Neuron (in vitro differentiated cells): Measurements from ENCODE around the gene KIF2C.
"Not testable (repeated sequence)": the region's sequence is repeated elsewhere in the genome, so short reads cannot be mapped to it uniquely, and the experiment has no call there.

Experiments used
- H2AFZ ChIP-seq: one replicate; pipeline ENCODE4 v1.6.1; 2013; ENCODE audit warnings: low read depth, mild to moderate bottlenecking, inconsistent platforms, low read length, moderate library complexity
- H3K27me3 ChIP-seq: one replicate; pipeline ENCODE4 v1.6.1; 2013; ENCODE audit warnings: low read length; ENCODE audit not compliant: insufficient read depth
- H3K36me3 ChIP-seq: one replicate; pipeline ENCODE4 v1.6.1; 2013; ENCODE audit warnings: low read length; ENCODE audit not compliant: insufficient read depth
- H3K4me1 ChIP-seq: one replicate; pipeline ENCODE4 v1.6.1; 2013; ENCODE audit warnings: low read length; ENCODE audit not compliant: insufficient read depth
- H3K4me3 ChIP-seq: 2 replicates; pipeline ENCODE4 v1.5.1; 2013; ENCODE audit warnings: mild to moderate bottlenecking, low read length, moderate library complexity
- H3K9me3 ChIP-seq: one replicate; pipeline ENCODE4 v1.6.1; 2013; ENCODE audit warnings: low read length

The KIF2C gene

GRCh38 chr1:44784094-44785028 is 44.7 kb downstream of the KIF2C start:
- Histone ChIP-seq H3K36me3 (peaks cover 10% of the 10 kb centered on the region), H3K9me3 (no peaks in the 10 kb centered on the region), H2AFZ (no peak overlapping the region), H3K4me3 (no peak overlapping the region), H3K27me3 (peaks cover 10% of the 10 kb centered on the region), H3K4me1 (no peaks in the 10 kb centered on the region)

DNA sequence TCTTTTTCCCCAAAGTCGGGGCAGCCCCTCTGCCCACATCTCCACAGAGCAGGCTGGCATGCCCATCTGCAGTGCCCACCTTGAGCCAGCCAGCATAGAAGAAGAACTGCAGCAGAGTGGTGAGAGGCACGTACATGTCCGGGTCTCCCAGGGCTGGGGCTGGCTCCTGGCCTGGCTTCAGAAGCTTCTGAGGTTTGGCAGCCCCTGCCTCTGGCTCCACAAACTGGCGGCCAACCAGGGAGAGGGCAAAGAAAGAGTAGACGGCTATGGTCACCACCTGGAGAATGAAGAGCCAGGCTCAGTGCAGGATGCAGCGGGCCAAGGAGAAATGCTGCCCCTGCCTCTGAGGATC is 45.4 kb downstream of the KIF2C start:
- H3K4me1 ChIP-seq, result peaks cover 5% of the 10 kb centered on the region
- H3K27me3 ChIP-seq, result peaks cover 10% of the 10 kb centered on the region
- no peak overlapping the region for H2AFZ ChIP-seq
- H3K9me3 ChIP-seq, result no peaks in the 10 kb centered on the region
- H3K36me3 ChIP-seq, result peaks cover 5% of the 10 kb centered on the region
- no peak overlapping the region for H3K4me3 ChIP-seq

DNA sequence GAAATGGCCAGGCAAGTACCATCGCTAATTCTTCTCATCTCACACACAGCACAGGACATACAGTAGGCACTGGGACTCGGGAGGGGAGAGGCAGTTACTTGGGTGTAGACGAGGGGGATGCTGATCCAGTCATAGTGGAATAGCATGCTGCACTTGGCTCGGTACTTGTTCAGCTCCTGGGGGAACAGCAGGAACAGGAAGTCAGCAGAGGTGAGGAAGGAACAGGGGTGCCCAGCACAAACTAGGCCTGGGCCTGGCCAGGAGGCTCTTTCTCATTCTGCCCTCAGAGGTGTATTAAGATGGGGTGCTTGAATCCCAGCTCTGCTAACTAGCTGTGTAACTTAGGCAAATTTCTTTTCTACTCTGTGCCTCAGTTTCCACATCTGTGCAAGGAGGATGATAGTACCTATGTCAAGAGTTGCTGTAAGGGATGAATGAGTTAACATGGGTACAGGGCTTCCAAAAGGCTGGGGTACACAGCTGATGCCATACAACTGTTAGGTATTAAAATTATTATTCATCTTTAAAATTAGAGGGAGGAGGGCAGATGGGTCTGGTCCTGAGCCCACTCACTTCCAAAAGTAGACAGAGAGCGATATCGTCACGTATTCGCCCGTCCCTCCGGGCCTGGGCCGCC is 46.0 kb downstream of the KIF2C start:
- Histone ChIP-seq H3K36me3 (peaks cover 5% of the 10 kb centered on the region), H3K9me3 (no peaks in the 10 kb centered on the region), H3K4me3 (no peak overlapping the region), H2AFZ (no peak overlapping the region), H3K27me3 (peaks cover 10% of the 10 kb centered on the region), H3K4me1 (peaks cover 5% of the 10 kb centered on the region)

- H3K4me3 ChIP-seq, result no peak overlapping the region
- no peaks in the 10 kb centered on the region for H3K9me3 ChIP-seq
- peaks cover 5% of the 10 kb centered on the region for H3K4me1 ChIP-seq
- peaks cover 10% of the 10 kb centered on the region for H3K27me3 ChIP-seq
- peaks cover under 1% of the 10 kb centered on the region for H3K36me3 ChIP-seq
- H2AFZ ChIP-seq, result no peak overlapping the region
These were observed 46.7 kb downstream of the KIF2C start for GRCh38 chr1:44786138-44786840.

DNA sequence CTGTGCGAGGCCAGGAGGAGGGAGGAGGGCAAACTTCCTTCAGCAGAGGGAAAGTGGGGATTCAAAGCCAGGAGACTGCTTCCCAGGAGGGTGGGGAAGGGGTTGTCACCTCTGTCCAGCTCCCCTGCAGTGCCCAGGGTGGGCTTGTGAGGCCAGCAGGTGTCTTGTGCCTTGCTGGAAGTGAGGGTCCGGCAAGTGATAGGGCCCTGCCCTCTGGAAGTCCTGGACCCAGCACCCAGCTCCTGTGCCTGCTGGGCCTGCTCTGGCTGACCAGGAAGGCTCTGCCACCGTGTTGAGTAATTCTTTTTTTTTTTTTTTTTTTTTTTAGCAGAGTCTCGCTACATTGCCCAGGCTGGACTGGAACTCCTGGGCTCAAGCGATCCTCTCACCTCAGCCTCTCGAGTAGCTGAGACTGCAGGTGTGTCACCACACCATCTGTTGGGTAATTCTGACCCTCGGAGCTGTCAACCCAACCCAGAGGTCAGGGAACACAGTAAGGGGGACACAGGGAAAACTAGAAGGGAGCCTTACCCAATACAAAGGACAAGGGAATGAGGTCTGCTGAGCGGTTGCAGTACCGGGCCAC is 47.3 kb downstream of the KIF2C start:
- Histone ChIP-seq H3K9me3 (no peaks in the 10 kb centered on the region), H3K4me1 (peaks cover 5% of the 10 kb centered on the region), H3K27me3 (peaks cover 10% of the 10 kb centered on the region), H2AFZ (no peak overlapping the region), H3K4me3 (no peak overlapping the region), H3K36me3 (no peaks in the 10 kb centered on the region)

GRCh38 chr1:44787506-44787905 is 47.9 kb downstream of the KIF2C start:
- Histone ChIP-seq H3K4me3 (no peak overlapping the region), H3K27me3 (peaks cover 10% of the 10 kb centered on the region), H2AFZ (no peak overlapping the region)

DNA sequence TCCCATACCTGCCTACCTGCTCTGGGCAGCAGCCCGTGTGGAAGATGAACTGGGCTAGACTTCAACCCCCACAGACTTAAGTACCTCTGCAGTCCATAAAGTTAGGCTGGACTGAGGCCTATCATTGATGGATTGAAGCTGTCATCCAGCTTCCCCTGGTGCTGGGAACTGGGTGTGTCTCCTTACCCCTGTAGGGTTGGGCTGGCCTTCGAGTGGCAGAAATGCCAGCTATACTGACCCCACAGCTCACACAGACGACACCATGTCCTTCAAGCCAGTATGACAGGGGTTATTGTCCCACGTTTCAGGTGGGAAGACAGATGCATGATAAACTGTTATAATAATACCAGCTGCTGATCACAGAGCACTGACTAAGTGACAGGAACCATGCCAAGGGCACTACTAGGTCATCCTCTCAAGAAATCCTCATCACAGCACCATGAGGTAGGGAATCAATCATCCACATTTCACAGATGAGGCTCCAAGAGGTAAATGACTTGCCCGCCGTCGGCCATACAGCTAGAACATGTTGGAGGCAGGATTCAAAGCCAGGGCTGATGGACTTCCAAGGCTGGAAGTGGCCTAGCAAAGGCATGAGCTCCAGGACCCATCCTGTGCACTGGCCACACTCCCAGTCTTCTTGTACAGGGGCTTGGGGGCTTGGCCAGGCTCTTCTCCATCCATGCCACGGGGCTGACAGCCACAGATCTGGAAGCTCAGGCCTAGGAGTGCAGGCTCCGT is 48.7 kb downstream of the KIF2C start, which contains the start of gene BEST4:
Gene BEST4 (minus strand): TSS at position 51 of the 741 bp plus-strand sequence. CDS start 465 bp downstream, outside the sequence.
- no peaks in the 10 kb centered on the region for H3K36me3 ChIP-seq
- no peaks in the 10 kb centered on the region for H3K9me3 ChIP-seq
- H3K27me3 ChIP-seq, result peaks cover 10% of the 10 kb centered on the region
- no peak within 1 kb of the TSS for H3K4me3 ChIP-seq
- H3K4me1 ChIP-seq, result peaks cover 5% of the 10 kb centered on the region
- H2AFZ ChIP-seq, result no peak within 1 kb of the TSS

More at GRCh38 chr1:44787506-44787905, 47.9 kb downstream of the KIF2C start:
- Histone ChIP-seq H3K9me3 (no peaks in the 10 kb centered on the region), H3K36me3 (no peaks in the 10 kb centered on the region), H3K4me1 (peaks cover 5% of the 10 kb centered on the region)

DNA sequence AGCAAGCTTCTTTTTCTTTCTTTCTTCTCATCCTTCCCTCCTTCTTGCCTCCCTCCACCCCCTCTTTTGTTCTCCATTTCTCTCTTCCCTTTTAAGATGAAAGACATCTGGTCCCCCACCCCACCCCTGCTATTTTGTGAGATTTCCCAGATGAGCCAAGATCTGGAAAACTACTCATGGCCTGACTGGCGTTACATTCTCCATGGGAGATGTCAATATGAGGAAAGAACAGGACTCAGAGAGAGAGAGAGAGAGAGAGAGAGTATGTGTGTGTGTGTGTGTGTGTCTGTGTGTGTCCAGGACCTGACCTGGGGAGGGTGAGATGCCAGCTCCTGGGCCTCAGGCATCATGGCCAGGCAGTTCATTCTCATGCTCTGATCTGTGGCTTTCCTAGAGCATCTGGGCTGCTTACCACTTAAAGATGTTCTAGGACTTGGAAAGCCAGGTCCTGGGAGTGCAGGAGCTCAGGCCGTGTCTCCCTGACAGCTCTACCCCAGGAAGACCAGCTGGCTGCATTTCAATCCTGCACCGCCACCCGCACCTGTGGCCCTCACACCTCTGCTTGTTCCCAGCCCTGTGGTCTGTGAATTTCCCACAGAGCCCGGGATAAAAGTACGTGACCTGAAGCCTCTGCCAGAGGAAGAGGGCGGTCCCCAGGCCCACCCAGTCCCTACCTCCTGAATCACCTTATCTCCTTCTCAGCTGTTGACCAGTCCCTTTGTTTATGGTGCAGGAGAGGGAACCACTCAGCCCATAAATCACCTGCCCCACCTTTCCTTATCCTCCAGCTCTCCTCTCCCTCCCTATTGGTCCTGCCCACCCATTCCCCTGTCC is 51.5 kb downstream of the KIF2C start:
- H3K9me3 ChIP-seq, result no peaks in the 10 kb centered on the region
- H3K4me3 ChIP-seq, result no peak overlapping the region
- peaks cover 5% of the 10 kb centered on the region for H3K4me1 ChIP-seq
- H2AFZ ChIP-seq, result no peak overlapping the region
- no peaks in the 10 kb centered on the region for H3K36me3 ChIP-seq
- peaks cover 6% of the 10 kb centered on the region for H3K27me3 ChIP-seq

GRCh38 chr1:44792736-44793502 is 53.3 kb downstream of the KIF2C start:
- Histone ChIP-seq H3K36me3 (no peaks in the 10 kb centered on the region), H3K4me3 (no peak overlapping the region), H3K4me1 (peaks cover 5% of the 10 kb centered on the region), H3K27me3 (peaks cover 4% of the 10 kb centered on the region), H2AFZ (no peak overlapping the region), H3K9me3 (no peaks in the 10 kb centered on the region)

GRCh38 chr1:44797886-44798285 is 58.2 kb downstream of the KIF2C start:
- H2AFZ ChIP-seq, H3K4me3 ChIP-seq, H3K27me3 ChIP-seq, H3K9me3 ChIP-seq, H3K36me3 ChIP-seq: not testable (repeated sequence)
- peaks cover 17% of the 10 kb centered on the region for H3K4me1 ChIP-seq
